OCI-LY3 (cell line): ENCODE results near the gene PCSK6.

Source experiments
- H2AFZ ChIP-seq: fragments of 200-600, 300-600 bp; shearing (Covaris generic); 2 replicates; pipeline ENCODE4 v1.6.0; 2014; ENCODE audit warnings: antibody characterized with exemption, low read depth, low read length
- H3K27ac ChIP-seq: fragments of 200-600, 300-600 bp; sonication (generic); 2 replicates; pipeline ENCODE4 v1.5.1; 2014; ENCODE audit warnings: mild to moderate bottlenecking, low read length, moderate library complexity, mixed read lengths
- H3K27me3 ChIP-seq: fragments of 200-600, 300-600 bp; sonication (generic); 2 replicates; pipeline ENCODE4 v1.6.1; 2014; ENCODE audit warnings: low read depth, low read length, mixed read lengths
- H3K36me3 ChIP-seq: fragments of 200-600, 300-600 bp; sonication (generic); replicated peaks from 2 replicates; pipeline ENCODE3; 2014; ENCODE audit warnings: low read depth, low read length, mixed read lengths
- H3K4me1 ChIP-seq: fragments of 300-600, 200-600 bp; sonication (generic); 2 replicates; pipeline ENCODE4 v1.6.1; 2014; ENCODE audit warnings: low read length, mixed read lengths
- H3K4me2 ChIP-seq: fragments of 200-600, 300-600 bp; sonication (generic); 2 replicates; pipeline ENCODE4 v1.6.1; 2014; ENCODE audit warnings: low read length, mixed read lengths
- H3K4me3 ChIP-seq: fragments of 300-600, 200-600 bp; sonication (generic); 2 replicates; pipeline ENCODE4 v1.5.1; 2014; ENCODE audit warnings: antibody characterized with exemption, mild to moderate bottlenecking, low read length, moderate library complexity
- H3K79me2 ChIP-seq: fragments of 300-600, 200-600 bp; shearing (Covaris generic); 2 replicates; pipeline ENCODE4 v1.6.1; 2014; ENCODE audit warnings: mild to moderate bottlenecking, low read length, mixed read lengths
- H3K9ac ChIP-seq: fragments of 300-600, 200-600 bp; shearing (Covaris generic); 2 replicates; pipeline ENCODE4 v1.6.0; 2014; ENCODE audit warnings: mild to moderate bottlenecking, low read length, moderate library complexity
- H3K9me3 ChIP-seq: fragments of 200-600, 300-600 bp; shearing (Covaris generic); 2 replicates; pipeline ENCODE4 v1.6.1; 2014; ENCODE audit warnings: low read length, mixed read lengths; ENCODE audit not compliant: insufficient read depth
- H4K20me1 ChIP-seq: fragments of 200-600, 300-600 bp; sonication (generic); 2 replicates; pipeline ENCODE4 v1.6.1; 2016; ENCODE audit warnings: low read length, mixed read lengths; ENCODE audit not compliant: insufficient read depth
- CTCF ChIP-seq: fragments of 200-600, 300-600 bp; sonication (generic); IDR thresholded peaks from 2 replicates; pipeline ENCODE4 v1.5.1; 2014; ENCODE audit warnings: antibody characterized with exemption, low read length, low read depth
- EZH2phosphoT487 ChIP-seq: fragments of 200-600 bp; shearing (Covaris generic); IDR thresholded peaks from 2 replicates; pipeline ENCODE4 v1.6.1; 2018; ENCODE audit warnings: antibody characterized with exemption, mixed run types, low read depth

The PCSK6 gene

DNA sequence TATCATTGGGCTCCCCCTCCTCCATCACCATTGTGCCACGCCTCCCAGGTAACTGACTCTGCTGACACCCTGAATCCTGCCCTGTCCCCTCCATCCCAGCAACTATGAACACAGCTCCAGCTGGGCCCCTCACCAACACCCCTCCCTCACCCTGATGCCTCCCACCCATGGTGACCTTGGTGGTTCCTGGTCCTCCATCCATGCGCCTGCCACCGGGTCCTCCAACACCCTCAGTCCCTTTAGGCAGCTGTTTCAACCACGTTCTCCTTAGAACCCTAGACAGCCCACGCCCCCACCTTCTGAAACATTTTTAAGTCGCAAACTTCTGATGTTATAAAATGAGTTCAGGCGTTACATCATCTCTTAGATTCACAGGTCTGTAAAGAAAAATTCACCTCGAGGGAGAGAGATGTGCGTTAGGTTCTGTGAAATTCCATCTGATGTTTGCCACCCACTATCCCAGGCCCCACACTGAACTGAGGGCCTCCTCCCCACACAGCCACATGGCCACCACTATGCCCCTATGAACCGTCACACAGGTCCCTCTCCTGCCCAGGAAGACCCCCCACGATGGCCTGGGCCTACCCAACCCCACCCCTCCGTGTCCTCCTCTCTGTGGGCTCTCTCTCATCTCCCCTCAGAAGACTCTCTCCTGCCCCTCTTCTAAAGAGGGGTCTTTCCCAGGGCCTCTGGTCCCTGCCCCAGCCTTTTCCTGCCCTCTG is 29.8 kb downstream of the PCSK6 start:
- H3K27ac ChIP-seq, result no peak overlapping the region
- 0 out of 2 replicates have a peak, but pooled peaks cover 5% of the 10 kb centered on the region for H3K27me3 ChIP-seq
- H4K20me1 ChIP-seq, result no peaks in the 10 kb centered on the region
- no peak overlapping the region for H3K4me3 ChIP-seq
- no peaks in the 10 kb centered on the region for H3K4me1 ChIP-seq
- H3K36me3 ChIP-seq, result no peaks in the 10 kb centered on the region
- no peaks in the 10 kb centered on the region for H3K9me3 ChIP-seq
- H2AFZ ChIP-seq, result no peak overlapping the region
- H3K9ac ChIP-seq, result no peak overlapping the region
- H3K4me2 ChIP-seq, result no peak overlapping the region
- H3K79me2 ChIP-seq, result no peaks in the 10 kb centered on the region
- TF ChIP-seq CTCF (no peak), EZH2phosphoT487 (no peak)

GRCh38 chr15:101458908-101459578 is 30.5 kb downstream of the PCSK6 start:
- Histone ChIP-seq H3K4me1 (no peaks in the 10 kb centered on the region), H3K36me3 (no peaks in the 10 kb centered on the region), H4K20me1 (no peaks in the 10 kb centered on the region), H3K79me2 (no peaks in the 10 kb centered on the region), H3K4me3 (no peak overlapping the region), H3K27ac (no peak overlapping the region), H3K4me2 (no peak overlapping the region), H2AFZ (no peak overlapping the region), H3K27me3 (peaks cover 9% of the 10 kb centered on the region; the same call in 1 of the 2 replicates), H3K9ac (no peak overlapping the region), H3K9me3 (no peaks in the 10 kb centered on the region)
- TF ChIP-seq EZH2phosphoT487 (no peak), CTCF (no peak)

DNA sequence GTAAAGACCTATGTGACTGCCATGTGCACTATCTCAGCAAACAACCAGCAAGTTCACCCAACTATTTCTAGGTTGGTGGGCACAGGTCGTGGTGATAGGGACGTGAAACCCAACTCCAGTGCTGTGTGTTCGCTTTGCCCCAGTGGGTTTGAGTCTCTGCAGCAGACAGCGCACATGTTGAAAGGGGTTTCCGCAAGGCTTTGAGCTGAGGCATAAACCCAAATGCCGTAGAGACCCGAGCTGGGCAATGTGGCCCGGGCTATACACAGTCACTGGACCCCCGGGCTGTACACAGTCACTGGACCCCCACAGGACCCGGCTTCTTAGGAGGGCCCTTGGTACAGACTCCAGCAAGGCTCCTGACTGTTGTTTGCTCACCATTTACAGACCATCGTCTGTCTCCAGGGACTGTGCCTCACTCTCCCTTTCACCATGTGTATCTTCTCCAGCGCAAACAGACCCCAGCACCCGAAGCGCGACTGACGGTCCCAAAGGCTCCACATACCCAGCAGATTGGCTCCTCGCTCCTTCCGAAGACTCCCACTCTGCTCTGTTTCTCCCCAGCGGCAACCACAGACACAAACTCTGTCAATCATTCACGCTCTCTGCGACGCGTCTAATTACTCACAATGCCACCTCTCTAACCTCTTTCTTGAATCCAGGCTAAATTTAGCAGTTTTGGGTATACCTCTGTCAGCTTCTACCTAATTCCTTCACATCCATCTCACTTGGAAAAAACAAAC is 31.2 kb downstream of the PCSK6 start:
- no peak overlapping the region for H2AFZ ChIP-seq
- H3K36me3 ChIP-seq, result no peaks in the 10 kb centered on the region
- no peak overlapping the region for H3K27ac ChIP-seq
- no peaks in the 10 kb centered on the region for H3K4me1 ChIP-seq
- H3K79me2 ChIP-seq, result no peaks in the 10 kb centered on the region
- no peak for TF ChIP-seq CTCF
- no peak for TF ChIP-seq EZH2phosphoT487
- H3K9me3 ChIP-seq, result no peaks in the 10 kb centered on the region
- H3K27me3 ChIP-seq, result peaks cover 16% of the 10 kb centered on the region
- H4K20me1 ChIP-seq, result no peaks in the 10 kb centered on the region
- no peak overlapping the region for H3K4me2 ChIP-seq
- H3K4me3 ChIP-seq, result no peak overlapping the region
- H3K9ac ChIP-seq, result no peak overlapping the region

GRCh38 chr15:101457696-101458095 is 31.8 kb downstream of the PCSK6 start:
- H3K4me1 ChIP-seq, result no peaks in the 10 kb centered on the region

More at GRCh38 chr15:101457696-101458095, 31.8 kb downstream of the PCSK6 start:
- Histone ChIP-seq H3K36me3 (no peaks in the 10 kb centered on the region), H3K4me3 (no peak overlapping the region), H2AFZ (no peak overlapping the region), H4K20me1 (no peaks in the 10 kb centered on the region), H3K4me2 (no peak overlapping the region), H3K27ac (no peak overlapping the region), H3K79me2 (no peaks in the 10 kb centered on the region), H3K27me3 (peaks cover 18% of the 10 kb centered on the region), H3K9me3 (no peaks in the 10 kb centered on the region), H3K9ac (no peak overlapping the region)
- TF ChIP-seq EZH2phosphoT487 (no peak), CTCF (no peak)
